Neural progenitor cell (in vitro differentiated cells): ENCODE data around the gene ARHGDIA. TPM values are rescaled to one million over a fixed set of nuclear protein-coding genes. Genes with fewer than 3 reads are reported as not detected.
A peak's percentile ranks its signal among the peaks of the same experiment; 100 is the strongest.

ENCODE experiments used
- DNase-seq: peaks from one replicate; pipeline ENCODE4 v3.0.0-alpha.2; 2016; ENCODE audit warnings: low spot score
- H2AFZ ChIP-seq: fragments of 200-600 bp; sonication (generic); replicated peaks from 2 replicates; pipeline ENCODE4 v1.6.1; 2016; ENCODE audit warnings: antibody characterized with exemption
- H3F3A ChIP-seq: fragments of 200-600 bp; sonication (generic); 2 replicates; pipeline ENCODE4 v1.6.1; 2016; ENCODE audit warnings: antibody characterized with exemption, low read depth
- H3K27ac ChIP-seq: fragments of 200-600 bp; sonication (generic); 2 replicates; pipeline ENCODE4 v1.5.1; 2016; ENCODE audit warnings: mild to moderate bottlenecking
- H3K27me3 ChIP-seq: fragments of 200-600 bp; sonication (generic); 2 replicates; pipeline ENCODE4 v1.6.1; 2016; ENCODE audit warnings: mild to moderate bottlenecking, moderate library complexity
- H3K36me3 ChIP-seq: fragments of 200-600 bp; sonication (generic); 2 replicates; pipeline ENCODE4 v1.5.1; 2016
- H3K4me1 ChIP-seq: fragments of 200-600 bp; sonication (generic); 2 replicates; pipeline ENCODE4 v1.6.1; 2016; ENCODE audit warnings: mixed run types
- H3K4me2 ChIP-seq: fragments of 200-600 bp; sonication (generic); 2 replicates; pipeline ENCODE4 v1.6.1; 2016
- H3K4me3 ChIP-seq: fragments of 200-600 bp; sonication (generic); 2 replicates; pipeline ENCODE4 v1.5.1; 2016
- H3K79me2 ChIP-seq: fragments of 200-600 bp; sonication (generic); 2 replicates; pipeline ENCODE4 v1.6.1; 2016; ENCODE audit warnings: low read depth
- H3K9ac ChIP-seq: fragments of 200-600 bp; sonication (generic); 2 replicates; pipeline ENCODE4 v1.6.1; 2016
- H3K9me3 ChIP-seq: fragments of 200-600 bp; sonication (generic); 2 replicates; pipeline ENCODE4 v1.5.1; 2016; ENCODE audit warnings: low read depth
- H4K20me1 ChIP-seq: fragments of 200-600 bp; sonication (generic); 2 replicates; pipeline ENCODE4 v1.6.1; 2016; ENCODE audit warnings: low read depth
- H3K27ac Mint-ChIP-seq: 3 replicates; pipeline ENCODE4 v1.8.0; 2021; ENCODE audit warnings: mixed read lengths
- H3K27me3 Mint-ChIP-seq: 2 replicates; pipeline ENCODE4 v1.8.0; 2022; ENCODE audit warnings: low read depth, mild to moderate bottlenecking, inconsistent platforms, moderate library complexity, mixed read lengths; ENCODE audit not compliant: insufficient read depth
- H3K36me3 Mint-ChIP-seq: 3 replicates; pipeline ENCODE4 v1.8.0; 2021; ENCODE audit warnings: mixed read lengths
- H3K4me1 Mint-ChIP-seq: 3 replicates; pipeline ENCODE4 v1.8.0; 2021; ENCODE audit warnings: mixed read lengths
- H3K4me3 Mint-ChIP-seq: 3 replicates; pipeline ENCODE4 v1.8.0; 2021; ENCODE audit warnings: mild to moderate bottlenecking, moderate library complexity, mixed read lengths
- H3K9me3 Mint-ChIP-seq: 3 replicates; pipeline ENCODE4 v1.8.0; 2020; ENCODE audit warnings: mixed read lengths
- EZH2 ChIP-seq: fragments of 200-600 bp; sonication (generic); IDR thresholded peaks from 2 replicates; pipeline ENCODE4 v1.6.1; 2017; ENCODE audit warnings: antibody characterized with exemption, mild to moderate bottlenecking, moderate library complexity
- EZH2phosphoT487 ChIP-seq: fragments of 200-600 bp; sonication (generic); IDR thresholded peaks from 2 replicates; pipeline ENCODE4 v1.6.1; 2017; ENCODE audit warnings: antibody characterized with exemption
- total RNA-seq: library from RNA; depleted of rRNA; stranded (reverse); fragments of >200 nt; gene quantifications from 2 replicates; pipeline ENCODE4 v1.2.3, GENCODE V29; 2015; ENCODE audit warnings: low replicate concordance
- TF ChIP-seq, protein P1 (sequence below): fragments of 200-600 bp; sonication (generic); IDR thresholded peaks from 2 replicates; pipeline ENCODE4 v1.5.1; 2017; ENCODE audit warnings: antibody characterized with exemption, mild to moderate bottlenecking

Gene ARHGDIA
- total RNA-seq, 1 donor from 2014 or later: 25.1 TPM

DNA sequence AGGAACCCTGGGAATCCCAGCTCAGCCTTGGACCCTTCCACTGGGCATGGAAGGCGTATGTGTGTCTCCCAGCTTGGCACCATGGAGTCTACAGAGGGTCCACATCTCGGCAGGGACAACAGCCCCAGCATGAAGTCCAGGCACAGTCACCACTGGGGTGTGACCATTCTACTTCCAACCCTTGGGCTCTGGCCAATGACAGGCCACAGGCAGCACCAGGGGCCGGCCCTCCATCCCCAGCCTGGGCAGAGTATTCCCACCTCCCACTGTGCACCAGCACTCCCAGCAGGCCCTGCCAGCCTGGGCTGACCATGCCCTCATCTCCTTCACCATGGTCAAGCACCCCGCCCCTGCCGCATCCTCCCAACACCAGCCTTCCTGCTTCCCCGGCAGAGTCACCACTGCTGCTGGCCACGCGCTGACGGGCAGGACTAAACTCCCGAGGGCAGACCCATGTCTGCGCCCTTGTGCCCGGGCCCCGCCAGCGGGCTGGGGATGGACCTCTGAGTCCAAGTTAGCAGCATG lies 26.7 kb downstream of the ARHGDIA start:
- Mint-ChIP-seq H3K27me3 (peaks cover 8% of the 10 kb centered on the region), H3K4me3 (no peak overlapping the region), H3K9me3 (no peaks in the 10 kb centered on the region), H3K4me1 (no peaks in the 10 kb centered on the region), H3K27ac (no peak overlapping the region), H3K36me3 (peaks cover 8% of the 10 kb centered on the region)
- Histone ChIP-seq H4K20me1 (no peaks in the 10 kb centered on the region), H3K36me3 (no peaks in the 10 kb centered on the region), H3F3A (peaks cover 5% of the 10 kb centered on the region), H3K4me1 (no peaks in the 10 kb centered on the region), H3K27ac (no peak overlapping the region), H3K4me2 (no peak overlapping the region), H3K4me3 (no peak overlapping the region), H3K79me2 (no peaks in the 10 kb centered on the region), H2AFZ (no peak overlapping the region), H3K27me3 (no peaks in the 10 kb centered on the region), H3K9me3 (no peaks in the 10 kb centered on the region), H3K9ac (no peak overlapping the region)
- TF ChIP-seq EZH2phosphoT487: no peak
- TF ChIP-seq EZH2: no peak
- TF ChIP-seq, protein P1, sequence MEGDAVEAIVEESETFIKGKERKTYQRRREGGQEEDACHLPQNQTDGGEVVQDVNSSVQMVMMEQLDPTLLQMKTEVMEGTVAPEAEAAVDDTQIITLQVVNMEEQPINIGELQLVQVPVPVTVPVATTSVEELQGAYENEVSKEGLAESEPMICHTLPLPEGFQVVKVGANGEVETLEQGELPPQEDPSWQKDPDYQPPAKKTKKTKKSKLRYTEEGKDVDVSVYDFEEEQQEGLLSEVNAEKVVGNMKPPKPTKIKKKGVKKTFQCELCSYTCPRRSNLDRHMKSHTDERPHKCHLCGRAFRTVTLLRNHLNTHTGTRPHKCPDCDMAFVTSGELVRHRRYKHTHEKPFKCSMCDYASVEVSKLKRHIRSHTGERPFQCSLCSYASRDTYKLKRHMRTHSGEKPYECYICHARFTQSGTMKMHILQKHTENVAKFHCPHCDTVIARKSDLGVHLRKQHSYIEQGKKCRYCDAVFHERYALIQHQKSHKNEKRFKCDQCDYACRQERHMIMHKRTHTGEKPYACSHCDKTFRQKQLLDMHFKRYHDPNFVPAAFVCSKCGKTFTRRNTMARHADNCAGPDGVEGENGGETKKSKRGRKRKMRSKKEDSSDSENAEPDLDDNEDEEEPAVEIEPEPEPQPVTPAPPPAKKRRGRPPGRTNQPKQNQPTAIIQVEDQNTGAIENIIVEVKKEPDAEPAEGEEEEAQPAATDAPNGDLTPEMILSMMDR: no peak
- DNase-seq: no peak

- no peak overlapping the region for H3K27ac Mint-ChIP-seq
- no peaks in the 10 kb centered on the region for H3K27me3 ChIP-seq
- no peak overlapping the region for H3K4me3 ChIP-seq
- H3K4me1 ChIP-seq: no peaks in the 10 kb centered on the region
- peaks cover 8% of the 10 kb centered on the region for H3K36me3 Mint-ChIP-seq
- no peak overlapping the region for H2AFZ ChIP-seq
- no peaks in the 10 kb centered on the region for H3K9me3 Mint-ChIP-seq
- H3K9ac ChIP-seq: no peak overlapping the region
- H4K20me1 ChIP-seq: no peaks in the 10 kb centered on the region
- no peaks in the 10 kb centered on the region for H3K36me3 ChIP-seq
- no peaks in the 10 kb centered on the region for H3K4me1 Mint-ChIP-seq
- no peak overlapping the region for H3K4me3 Mint-ChIP-seq
- H3F3A ChIP-seq: peaks cover 5% of the 10 kb centered on the region
- H3K27ac ChIP-seq: no peak overlapping the region
- H3K9me3 ChIP-seq: no peaks in the 10 kb centered on the region
- no peaks in the 10 kb centered on the region for H3K79me2 ChIP-seq
- no peak overlapping the region for H3K4me2 ChIP-seq
- no peak for TF ChIP-seq EZH2
- no peak for TF ChIP-seq EZH2phosphoT487
- TF ChIP-seq, protein P1: no peak
- peaks cover 8% of the 10 kb centered on the region for H3K27me3 Mint-ChIP-seq
- DNase-seq: no peak
Observed at GRCh38 chr17:81843713-81844326, 27.3 kb downstream of the ARHGDIA start.

DNA sequence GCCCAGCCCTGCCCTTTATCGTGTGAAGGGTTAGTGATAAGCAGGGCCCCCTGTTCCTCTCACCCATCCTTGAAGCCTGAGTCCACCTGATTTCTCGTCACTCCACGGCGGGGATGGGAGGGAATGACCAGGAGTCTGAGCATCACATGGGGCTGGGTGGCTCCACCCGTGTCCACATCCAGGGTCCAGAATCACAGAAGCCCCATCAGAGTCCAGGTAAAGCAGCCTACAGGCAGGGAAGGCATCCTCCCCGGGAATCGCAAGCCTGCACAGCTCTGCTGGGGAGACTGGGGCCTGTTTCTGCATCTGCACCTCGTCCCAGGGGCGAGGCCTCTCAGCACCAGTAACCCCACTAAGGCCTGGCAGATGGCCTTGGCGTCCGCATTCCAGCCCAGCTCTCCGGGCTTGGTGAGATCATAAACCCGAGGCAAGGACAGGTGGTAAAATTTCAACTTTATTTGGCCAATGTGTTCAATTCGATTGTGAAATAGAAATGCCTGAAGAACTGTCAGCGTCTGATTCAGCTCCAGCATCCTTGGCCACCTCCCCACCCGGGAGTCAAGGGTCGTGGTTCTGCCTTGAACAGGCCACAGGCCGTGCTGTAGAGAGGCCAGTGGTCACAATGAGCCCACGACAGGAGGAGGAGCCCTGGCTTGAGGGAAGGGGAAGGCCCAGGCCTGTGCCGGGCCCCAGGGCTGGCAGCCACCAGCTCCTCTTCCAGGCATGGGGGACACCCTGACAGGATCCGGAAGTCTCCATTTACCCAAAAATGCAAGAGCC lies 28.2 kb downstream of the ARHGDIA start:
- H3K9ac ChIP-seq: no peak overlapping the region
- no peak overlapping the region for H3K27ac ChIP-seq
- H3K4me2 ChIP-seq: no peak overlapping the region
- no peak for DNase-seq
- TF ChIP-seq EZH2phosphoT487 (no peak), EZH2 (no peak)
- H3K36me3 ChIP-seq: no peaks in the 10 kb centered on the region
- H3K27me3 Mint-ChIP-seq: peaks cover 7% of the 10 kb centered on the region
- no peaks in the 10 kb centered on the region for H3K9me3 Mint-ChIP-seq
- no peaks in the 10 kb centered on the region for H3K79me2 ChIP-seq
- peak overlapping the region; percentile 27 for H3K4me3 Mint-ChIP-seq
- no peaks in the 10 kb centered on the region for H3K4me1 Mint-ChIP-seq
- no peaks in the 10 kb centered on the region for H3K4me1 ChIP-seq
- peaks cover 7% of the 10 kb centered on the region for H3F3A ChIP-seq
- no peak overlapping the region for H3K27ac Mint-ChIP-seq
- H4K20me1 ChIP-seq: no peaks in the 10 kb centered on the region
- H3K36me3 Mint-ChIP-seq: peaks cover 6% of the 10 kb centered on the region
- H2AFZ ChIP-seq: no peak overlapping the region
- no peak overlapping the region for H3K4me3 ChIP-seq
- no peaks in the 10 kb centered on the region for H3K9me3 ChIP-seq
- no peaks in the 10 kb centered on the region for H3K27me3 ChIP-seq

DNA sequence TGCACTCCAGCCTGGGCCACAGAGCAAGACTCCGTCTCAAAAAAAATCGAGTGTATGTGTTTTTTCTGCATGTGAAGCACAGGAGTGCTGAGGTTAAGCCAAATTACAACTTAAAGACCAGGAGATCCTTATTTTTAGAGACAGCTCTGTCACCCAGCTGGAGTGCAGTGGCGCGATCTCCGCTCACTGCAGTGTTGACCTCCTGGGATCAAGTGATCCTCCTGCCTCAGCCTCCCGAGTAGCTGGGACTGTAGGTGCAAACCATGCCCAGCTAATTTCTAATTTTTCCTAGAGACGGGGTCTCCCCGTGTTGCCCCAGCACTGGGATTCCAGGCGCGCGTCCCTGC lies 28.8 kb downstream of the ARHGDIA start:
- Mint-ChIP-seq H3K27me3 (peaks cover 7% of the 10 kb centered on the region), H3K27ac (no peak overlapping the region), H3K9me3 (no peaks in the 10 kb centered on the region), H3K36me3 (peaks cover 6% of the 10 kb centered on the region), H3K4me1 (no peaks in the 10 kb centered on the region), H3K4me3 (peak overlapping the region; percentile 27)
- Histone ChIP-seq H3K27ac (no peak overlapping the region), H3K4me1 (no peaks in the 10 kb centered on the region), H3F3A (peaks cover 11% of the 10 kb centered on the region), H3K27me3 (no peaks in the 10 kb centered on the region), H2AFZ (no peak overlapping the region), H3K4me2 (no peak overlapping the region), H3K4me3 (no peak overlapping the region), H3K9me3 (no peaks in the 10 kb centered on the region), H3K36me3 (no peaks in the 10 kb centered on the region), H4K20me1 (no peaks in the 10 kb centered on the region), H3K9ac (no peak overlapping the region), H3K79me2 (no peaks in the 10 kb centered on the region)
- DNase-seq: no peak
- TF ChIP-seq, protein P1: no peak
- TF ChIP-seq EZH2phosphoT487: no peak
- TF ChIP-seq EZH2: no peak
